Stimulated activated CD4-positive, alpha-beta T cell treated with anti-CD3 and anti-CD28 coated beads, Interleukin-4, amount 100 ng/mL, for 48 hours (primary cell): ENCODE data around the gene GINS2.

ENCODE experiments used
- DNase-seq, 2 donors: peaks; one replicate each; pipeline ENCODE4 v3.0.0-alpha.2; 2020; ENCODE audit warnings: low read depth in 2 of 2

Gene GINS2

DNA sequence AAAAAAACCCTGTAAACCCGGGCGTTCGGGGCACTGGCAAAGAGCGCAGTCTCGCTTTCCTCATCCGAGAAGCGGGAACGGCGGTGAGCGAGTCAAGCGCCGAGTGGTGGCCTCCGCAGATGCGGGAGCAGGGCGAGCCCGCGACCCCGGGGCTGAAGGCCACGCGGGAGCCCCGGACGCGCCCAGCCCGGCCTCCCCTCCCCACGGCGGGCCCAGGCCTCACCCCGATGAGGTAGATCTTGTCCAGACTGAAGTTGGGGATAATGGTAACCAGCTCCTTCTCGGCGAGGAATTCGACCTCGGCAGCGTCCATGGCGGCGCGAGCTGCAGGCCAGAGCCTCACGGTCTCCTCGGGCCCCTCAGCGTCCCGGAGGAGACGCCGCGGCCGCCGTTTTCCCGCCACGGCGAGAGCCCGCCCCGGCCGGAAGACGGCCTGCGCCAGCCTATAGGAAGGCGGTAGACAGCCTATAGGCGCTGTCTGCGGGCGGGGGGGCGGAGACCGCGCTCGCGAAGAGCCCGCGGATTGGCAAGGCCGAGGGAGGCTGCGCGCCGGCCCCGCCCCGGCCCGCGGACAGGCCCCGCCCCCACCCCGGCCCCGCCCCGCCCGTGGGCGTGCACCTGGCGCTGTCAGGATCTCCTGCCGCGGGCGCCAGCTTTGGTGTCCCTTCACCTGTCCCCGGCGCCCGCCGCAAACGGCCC is at the start of gene GINS2:
Gene GINS2, minus strand, starts transcription at position 369 of the 699 bp plus-strand sequence. Its CDS starts 56 bp downstream, at position 313.
- peak; percentile 87 to 91 for DNase-seq

DNA sequence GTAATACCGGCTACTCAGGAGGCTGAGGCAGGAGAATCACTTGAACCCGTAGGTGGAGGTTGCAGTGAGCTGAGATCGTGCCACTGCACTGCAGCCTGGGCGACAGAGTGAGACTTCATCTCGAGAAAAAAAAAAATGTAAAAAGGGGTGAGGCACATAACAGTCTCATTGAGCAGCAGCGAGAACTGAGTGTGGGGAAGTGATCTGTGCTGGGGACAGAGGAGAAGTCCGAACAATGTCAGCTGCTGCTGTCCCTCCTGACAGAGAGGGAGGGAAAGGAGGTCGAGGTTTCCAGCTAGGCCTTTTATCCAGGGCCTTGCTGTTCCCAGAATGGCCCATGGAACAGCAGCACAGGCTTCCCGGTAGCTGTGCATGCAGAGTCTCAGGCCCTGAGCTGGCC is 48.2 kb upstream of the GINS2 start:
- DNase-seq, result no peak

DNA sequence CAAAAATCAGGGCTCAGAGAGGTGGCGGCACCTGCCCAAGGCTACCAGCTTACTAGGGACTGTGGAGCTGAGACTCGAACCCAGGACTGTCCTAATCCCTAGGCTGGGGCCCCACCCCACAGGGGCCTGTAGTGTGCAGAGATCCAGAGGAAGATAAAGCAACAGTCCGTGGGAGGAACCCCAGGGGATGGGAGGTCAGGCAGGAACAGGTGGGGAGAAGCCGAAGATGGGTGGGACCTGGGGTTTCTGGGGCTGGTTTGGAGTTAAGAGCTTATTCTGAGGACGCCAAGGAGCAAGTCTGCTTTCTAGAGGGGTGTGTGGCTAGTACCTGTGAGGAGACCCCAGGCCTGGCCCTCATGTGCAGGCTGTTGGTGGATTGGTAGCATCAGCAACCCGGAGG is 47.2 kb upstream of the GINS2 start:
- no peak for DNase-seq

DNA sequence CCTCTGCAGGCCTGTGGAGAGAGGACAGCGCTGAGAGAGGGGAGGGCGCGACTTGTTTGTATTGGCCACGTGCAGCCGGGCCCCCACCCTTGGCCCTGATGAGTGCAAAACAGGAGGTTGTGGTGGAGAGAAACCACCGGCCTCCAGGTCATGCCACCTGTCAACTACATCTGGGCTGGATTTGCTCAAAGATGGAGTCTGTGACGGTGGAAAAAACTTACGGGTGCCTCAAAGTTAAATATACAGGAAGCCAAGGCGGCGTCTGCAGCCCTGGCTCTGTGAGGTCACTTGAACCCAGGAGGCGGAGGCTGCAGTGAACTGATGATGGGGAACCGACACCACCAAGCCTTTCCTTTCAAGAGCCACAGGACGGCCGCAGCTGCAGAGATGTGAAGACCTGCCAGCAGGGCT is 46.5 kb upstream of the GINS2 start:
- DNase-seq, result no peak

DNA sequence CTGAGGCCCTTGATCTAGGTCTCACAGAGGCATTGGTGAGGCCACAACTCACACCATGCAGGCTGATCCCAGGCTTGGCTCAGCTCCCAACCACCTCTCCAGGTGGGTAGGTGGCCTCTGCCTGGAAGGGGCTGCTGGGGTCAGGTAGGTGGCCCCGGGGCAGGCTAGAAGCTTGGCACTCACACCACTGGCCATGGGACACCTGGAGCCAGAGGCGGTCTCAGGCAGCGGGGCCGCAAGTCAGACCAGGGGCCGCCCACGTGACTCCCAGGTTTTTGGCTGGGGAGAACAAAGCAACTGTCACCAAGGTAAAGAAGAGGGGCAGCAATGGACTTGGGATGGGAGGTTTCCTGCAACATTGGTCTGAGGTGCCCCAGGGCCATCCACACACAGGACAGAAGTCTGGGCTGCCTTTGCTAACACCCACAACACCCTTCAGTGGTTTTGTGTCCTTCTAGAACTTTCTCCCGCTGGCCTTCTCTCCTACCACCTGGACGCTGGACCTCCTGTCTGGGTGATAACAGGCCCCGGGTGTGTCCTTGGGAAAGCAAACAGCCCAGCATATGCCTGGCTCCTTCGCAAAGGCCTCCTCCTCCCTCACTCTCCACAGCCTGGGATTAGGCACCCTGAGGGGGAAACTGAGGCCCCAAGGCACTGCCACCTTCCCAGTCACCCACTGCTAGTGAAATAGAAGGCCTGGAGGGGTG is 45.7 kb upstream of the GINS2 start:
- no peak for DNase-seq

DNA sequence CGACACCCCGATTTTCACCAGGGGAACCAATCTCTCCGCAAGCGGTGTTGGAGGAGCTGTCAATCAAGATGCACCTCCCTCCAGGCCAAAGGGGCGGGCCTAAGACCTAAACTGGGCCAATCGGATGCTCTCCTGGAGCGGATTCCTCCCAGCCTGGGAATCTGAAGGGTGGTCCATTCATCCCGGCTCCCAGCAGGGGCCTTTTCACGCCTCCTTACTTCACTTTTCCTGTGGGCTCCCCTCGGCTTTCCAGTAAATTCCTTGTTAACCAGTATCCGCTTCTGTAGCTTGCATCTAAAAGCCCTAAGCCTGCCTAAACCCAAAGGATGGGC is 45.1 kb upstream of the GINS2 start:
- no peak for DNase-seq

DNA sequence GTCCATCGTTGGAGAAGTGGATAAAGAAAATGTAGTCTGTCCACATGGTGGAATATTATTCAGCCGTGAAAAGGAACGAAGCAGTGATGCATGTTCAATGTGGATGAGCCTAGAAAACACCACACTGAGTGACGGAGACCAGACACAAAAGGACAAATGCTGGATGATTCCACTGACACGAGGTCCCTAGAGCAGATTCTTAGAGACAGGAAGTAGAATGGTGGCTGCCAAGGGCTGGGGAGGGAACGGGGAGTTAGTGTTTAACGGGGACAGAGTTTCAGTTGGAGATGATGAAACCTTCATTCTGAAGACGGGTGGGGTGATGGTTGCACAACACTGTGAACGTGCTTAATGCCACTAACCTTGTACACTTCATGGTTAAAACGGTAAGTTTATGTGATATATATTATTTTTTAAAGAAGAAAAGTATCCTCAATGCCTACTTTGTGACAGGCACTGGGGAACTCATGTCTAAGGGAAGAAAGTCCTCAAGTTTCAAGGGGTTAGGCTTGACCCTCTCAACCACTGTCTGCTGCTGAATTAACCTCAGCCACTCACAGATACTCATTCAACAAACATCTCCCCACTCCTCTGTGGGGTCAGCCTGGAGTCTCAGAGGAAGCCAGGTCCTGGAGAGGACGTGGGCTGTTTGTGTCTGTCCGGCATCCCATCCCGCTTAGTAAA is 44.5 kb upstream of the GINS2 start:
- no peak for DNase-seq

DNA sequence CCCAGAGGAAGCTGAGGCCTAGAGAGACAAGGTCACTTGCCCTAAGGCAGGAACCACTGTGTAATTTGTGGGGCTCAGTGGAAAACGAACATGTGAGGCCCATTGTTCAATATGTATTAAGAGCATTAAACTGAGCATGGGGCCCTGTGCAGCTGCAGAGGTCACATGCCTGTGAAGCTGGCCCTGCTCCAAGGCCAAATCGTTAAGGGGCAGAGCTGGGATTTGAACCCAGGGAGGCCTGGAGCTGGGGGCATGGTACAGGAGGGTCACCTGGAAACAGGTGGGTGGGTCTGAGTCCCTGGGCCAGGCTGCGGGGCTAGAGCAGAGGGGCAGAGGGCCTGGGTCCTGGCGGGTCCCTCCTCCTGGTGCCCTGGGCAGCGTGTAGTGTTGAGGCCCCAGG is 42.4 kb upstream of the GINS2 start:
- no peak for DNase-seq

DNA sequence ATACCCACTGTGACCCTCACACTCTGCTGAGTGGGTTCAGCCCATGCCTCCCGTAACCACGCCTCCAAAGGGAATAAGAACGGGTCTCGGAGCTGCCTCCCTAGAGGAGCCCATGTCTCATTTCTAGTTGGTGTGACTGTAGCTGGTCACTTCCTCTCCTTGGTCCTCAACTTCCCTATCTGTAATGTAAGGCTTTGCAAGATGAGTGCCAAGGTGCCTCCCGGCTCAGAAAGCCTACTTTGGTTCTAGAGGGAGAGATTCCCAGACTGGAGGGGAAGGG is 41.4 kb upstream of the GINS2 start:
- DNase-seq, result no peak

DNA sequence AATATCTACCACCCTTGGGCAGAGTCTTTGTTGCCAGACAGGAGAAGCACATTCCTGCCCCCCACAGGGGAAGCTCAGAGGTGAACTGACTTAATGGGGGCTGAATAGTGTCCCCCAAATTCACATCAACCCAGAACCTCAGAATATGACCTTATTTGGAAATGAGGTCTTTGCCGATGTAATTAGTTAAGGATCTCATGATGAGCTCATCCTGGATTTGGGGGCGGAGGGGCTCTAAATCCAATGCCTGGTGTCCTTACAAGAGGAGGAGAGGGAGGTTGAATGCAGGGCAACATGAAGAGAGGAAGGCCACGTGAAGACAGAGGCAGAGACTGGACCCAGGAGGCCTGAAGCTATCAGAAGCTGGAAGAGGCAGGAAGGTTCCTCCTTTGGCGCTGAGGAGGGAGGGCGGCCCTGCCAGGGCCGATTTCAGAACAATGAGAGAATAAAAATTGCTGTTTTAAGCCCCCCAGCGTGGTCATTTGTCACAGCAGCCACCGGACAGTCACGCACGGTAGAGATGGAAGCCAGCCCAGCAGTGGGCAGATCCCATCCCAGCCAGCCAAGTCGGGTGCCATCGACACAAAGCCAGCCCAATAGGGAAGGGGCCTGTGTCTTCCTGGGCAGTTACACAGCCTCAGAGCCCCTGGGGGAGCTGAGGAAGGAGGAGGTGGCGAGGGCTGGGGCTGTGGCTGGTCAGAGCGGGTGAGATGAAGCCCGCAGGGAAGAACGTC is 40.9 kb upstream of the GINS2 start:
- DNase-seq, result no peak

DNA sequence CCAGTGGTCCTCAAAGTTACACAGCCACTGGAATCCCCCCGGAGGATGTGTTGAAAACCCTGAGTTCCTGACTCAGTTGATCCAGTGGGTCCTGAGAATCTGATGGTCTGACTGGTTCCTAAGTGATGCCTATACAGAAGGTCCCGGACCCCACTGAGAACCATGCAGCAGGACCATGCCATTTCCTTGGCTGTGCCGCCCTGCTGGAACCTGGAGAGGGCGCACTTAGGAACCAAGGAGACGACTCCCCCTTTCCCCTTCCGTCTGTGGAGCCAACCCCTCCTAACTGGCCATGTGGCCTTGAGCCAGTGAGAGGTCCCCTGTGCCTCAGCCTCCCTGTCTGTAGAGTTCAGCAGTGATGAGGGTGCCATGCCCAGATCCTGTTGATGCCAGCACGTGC is 40.1 kb upstream of the GINS2 start:
- no peak for DNase-seq

DNA sequence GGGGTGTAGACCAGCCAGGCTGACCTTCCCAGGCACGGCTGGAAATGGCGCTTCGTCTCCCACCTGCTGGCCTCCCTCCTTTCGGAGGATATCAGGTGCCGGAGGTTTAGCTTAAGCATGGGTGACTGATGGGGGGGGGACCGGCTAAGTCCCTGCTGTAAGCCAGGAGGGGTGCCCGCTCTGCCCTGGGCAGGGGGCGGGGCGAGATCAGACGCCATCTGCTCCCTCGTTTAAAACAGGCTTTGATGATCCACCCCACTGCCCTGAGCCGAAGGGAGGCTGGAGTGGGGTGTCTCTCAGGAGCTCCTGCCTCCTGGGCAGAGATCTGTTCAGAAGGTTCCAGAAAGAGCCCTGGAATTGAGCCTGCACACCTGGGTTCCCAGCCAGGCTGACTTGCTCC is 36.2 kb upstream of the GINS2 start:
- DNase-seq, result no peak

DNA sequence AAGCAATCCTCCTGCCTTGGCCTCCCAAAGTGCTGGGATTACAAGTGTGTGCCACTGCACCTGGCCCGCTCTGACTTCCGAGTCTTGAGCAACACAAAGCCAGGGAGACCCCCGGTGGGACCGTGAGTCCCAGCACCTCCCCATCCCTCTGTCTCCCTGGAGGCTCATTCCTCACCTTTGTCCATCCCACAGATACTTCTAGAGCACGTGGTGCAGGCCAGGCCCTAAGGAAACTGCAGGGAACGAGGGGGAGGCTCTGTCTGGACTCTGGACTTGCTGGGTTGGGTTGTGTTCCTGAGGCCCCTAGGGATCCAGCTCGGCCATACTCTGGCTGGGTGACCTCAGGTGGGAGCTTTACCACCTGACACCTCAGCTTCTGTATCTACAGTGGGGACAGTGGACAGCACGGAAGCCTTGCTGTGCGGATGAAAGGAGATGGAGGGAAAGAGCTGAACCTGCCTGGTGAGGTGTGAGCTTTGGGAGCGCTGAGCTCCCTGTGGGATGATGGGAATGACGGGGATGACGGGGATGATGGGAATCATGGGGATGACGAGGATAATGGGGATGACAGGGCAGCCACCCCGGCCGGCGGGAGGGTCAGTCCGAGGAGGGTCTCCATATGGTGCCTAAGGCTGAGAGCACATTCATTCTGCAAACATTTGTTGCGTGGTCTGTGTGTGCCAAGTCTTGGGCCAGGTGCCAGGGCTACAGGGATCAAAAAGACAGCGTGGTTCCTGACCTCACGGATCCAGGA is 35.5 kb upstream of the GINS2 start:
- DNase-seq, result no peak

DNA sequence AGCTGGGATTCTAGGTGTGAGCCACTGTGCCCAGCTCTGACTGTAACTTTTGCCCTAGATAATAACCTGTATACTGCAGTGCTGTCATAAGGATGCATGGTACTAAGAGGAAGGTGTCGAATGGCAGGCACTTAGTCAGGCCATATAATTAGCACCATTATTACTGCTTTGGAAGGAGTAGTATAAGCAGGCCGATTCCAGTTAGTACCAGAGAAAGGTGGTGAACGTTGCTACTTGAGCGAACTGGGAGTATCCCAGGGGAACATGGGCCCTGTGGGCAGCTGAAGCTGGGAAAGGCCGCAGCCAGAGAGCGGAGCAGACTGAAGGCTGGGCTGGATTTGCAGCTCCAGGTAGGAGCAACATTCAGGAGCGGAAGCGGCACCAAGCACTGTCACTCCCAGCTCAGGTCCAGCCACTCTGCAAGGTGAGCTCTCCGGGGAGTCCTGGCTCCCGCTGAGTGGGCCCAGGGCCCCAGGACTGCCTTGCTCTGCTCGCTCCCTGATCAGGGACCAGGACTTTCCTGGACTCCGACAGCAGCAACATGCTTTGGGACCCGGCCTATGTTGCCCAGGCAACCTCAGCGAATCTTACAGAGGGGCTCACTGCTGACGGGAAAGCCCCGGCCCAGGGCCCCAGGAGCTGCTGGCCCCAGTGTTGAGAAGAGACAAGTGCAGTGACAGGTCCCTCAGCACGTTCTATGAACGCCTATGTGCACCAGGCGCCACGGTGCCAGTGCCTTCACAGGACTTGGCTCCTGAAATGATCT is 33.6 kb upstream of the GINS2 start:
- DNase-seq, result no peak

DNA sequence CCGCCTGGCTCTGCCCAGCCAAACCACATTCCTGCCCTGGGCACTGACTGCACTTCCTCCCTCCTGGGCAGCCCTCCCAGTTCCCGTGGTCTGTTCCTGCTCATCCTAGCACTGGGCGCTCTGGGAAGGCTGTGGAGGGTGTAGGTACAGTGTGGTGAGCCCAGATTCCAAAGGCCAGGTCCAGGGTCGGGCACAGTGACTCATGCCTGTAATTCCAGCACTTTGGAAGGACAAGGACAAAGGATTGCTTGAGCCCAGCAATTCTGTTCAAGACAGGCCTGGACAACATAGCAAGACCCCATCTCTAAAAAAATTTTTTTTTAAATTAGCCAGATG is 31.5 kb upstream of the GINS2 start:
- no peak for DNase-seq

DNA sequence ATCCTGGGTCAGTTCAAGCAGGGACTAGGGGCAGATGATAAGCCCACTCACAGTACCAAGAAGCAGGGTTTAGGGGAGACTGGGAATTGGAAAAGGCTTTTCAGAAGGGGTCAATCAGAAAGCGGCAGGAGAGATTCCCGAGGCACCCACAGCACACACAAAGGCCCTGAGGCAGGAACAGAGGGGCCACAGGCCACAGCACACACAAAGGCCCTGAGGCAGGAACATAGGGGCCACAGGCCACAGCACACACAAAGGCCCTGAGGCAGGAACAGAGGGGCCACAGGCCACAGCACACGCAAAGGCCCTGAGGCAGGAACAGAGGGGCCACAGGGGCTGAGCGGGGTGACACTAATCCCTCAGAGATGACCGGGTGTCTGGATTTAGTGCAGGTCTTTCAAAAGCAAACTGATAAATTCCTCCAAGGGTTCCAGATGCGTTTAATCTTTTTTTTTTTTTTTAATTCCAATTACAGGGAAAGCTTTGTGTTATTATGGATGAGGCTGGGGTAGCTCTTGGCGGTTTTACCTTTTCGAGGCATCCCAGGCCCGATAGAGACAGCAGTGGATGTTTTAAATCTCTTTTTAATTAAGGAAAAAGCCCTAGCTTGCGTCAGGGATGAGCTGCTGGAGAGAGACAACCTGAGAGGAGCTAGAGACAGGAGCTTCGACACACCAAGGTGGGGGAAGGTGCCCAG is 31.0 kb upstream of the GINS2 start:
- DNase-seq, result no peak

DNA sequence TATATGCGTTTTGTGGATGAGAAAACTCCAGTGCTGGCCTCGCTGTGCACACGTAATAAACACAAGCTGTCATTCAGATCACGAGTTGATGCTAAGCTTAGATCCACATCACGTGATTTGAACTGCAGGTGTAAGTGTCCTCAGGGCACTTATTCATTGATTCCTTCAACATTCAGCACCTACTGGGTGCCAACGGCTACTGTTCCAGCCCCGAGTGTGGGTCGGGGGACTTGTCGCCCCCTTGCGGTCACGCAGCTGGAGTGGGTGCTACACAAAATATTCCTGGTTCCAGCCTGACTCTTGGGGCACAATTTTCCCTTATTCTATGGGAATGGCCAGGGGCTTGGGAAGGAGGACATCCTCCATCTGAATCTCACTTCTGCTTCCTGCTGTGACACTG is 29.9 kb upstream of the GINS2 start:
- DNase-seq, result no peak

DNA sequence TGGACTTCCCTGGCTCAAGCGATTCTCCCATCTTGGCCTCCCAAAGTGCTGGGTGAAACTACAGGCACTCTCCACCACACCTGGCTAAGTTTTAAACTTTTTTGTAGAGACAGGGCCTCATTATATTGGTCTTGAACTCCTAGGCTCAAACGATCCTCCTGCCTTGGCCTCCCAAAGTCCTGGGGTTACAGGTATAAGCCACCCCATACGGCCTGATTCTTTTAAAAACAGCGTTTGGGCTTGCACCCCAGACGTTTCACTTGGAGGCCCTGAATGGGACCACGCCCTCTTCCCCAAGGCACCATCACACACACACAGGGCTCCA is 29.4 kb upstream of the GINS2 start:
- DNase-seq, result no peak

DNA sequence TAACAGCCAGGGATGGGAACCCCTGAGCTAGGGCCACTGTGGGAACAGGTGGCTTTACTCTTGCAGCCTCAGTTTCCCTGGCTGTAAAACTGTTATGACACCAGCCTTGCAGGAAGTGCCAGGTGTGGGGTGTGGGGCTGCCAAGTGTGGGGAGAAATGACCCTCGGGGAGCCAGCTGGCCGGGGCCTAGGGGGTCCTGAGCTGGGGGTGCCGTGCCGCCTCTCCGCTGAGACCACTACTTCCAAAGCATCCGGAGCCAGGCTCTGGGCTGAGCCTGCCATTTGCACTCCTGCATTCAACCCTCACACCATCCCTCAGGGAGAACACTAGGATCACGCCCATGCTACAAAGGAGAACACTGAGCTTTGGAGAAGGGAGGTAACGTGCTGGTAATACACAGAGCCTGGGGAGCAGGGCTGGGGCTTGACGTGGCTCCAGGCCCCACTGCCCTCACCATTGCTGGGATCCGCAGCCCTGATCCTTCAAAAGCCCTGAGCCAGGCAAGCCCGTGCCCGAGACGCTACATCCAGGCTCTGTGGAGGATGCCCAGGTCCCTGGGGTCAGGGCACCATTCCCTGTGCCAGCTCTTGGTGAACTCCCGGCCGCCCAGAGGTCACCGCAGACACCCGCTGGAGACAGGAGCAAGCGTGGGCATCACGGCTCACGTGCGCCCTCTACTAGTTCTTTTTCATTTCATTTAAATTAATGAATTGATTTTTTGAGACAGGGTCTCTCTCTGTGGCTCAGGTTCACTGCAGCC is 28.8 kb upstream of the GINS2 start:
- peak; percentile 49 to 60 for DNase-seq

DNA sequence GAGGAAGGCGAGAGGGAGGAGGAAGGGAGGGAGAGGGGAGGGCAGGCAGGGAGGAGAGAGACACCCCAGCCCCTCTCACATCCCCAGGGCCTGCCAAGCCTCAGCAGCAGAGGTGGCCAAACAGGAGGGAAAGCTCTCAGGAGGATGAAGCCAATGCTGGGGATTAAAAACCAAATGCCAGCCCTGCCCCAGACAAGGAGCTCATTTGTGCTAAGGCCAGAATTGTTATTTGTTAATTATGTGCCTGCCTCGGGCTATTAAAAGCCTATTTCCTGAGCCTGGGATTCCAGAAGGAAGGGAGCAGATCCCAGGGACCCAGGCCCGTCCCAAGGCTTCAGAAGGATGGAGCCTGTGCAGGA is 27.9 kb upstream of the GINS2 start:
- DNase-seq, result no peak
